NCI-H1092 treated with DMSO at 0.1 percent for 48 hours (cell line): Measurements from ENCODE around the gene MRPL36.
"Not testable (repeated sequence)": the region's sequence is repeated elsewhere in the genome, so short reads cannot be mapped to it uniquely, and the experiment has no call there.

Source experiments
- DNase-seq: peaks from one replicate; lab custom pipeline; 2025; lab: John Stamatoyannopoulos, UW

The MRPL36 gene

GRCh38 chr5:1796371-1797102 lies 3.1 kb downstream of the MRPL36 start:
- DNase-seq: no peak

GRCh38 chr5:1795931-1796330 lies 3.7 kb downstream of the MRPL36 start:
- DNase-seq: no peak

DNA sequence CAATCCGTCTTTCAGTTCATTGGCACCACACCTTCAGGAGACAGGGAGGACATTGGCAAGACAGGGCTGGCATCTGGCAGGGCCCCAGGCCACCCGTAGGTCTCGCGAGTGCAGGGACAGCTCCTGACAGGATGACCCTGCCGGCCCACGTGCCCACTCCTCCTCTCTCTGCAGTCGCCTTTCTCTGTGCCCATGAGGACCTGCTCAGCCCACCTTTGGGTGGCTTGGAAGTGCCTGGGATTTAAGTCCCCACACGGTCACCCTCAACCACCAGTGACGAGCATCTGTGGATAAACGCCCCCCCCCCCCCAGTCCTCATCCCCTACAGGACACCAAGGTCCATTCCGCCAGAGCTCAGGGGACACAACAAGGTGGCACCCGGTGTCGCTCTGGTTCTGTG lies 4.1 kb downstream of the MRPL36 start:
- DNase-seq: no peak

GRCh38 chr5:1794901-1795290 lies 4.7 kb downstream of the MRPL36 start:
- no peak for DNase-seq

DNA sequence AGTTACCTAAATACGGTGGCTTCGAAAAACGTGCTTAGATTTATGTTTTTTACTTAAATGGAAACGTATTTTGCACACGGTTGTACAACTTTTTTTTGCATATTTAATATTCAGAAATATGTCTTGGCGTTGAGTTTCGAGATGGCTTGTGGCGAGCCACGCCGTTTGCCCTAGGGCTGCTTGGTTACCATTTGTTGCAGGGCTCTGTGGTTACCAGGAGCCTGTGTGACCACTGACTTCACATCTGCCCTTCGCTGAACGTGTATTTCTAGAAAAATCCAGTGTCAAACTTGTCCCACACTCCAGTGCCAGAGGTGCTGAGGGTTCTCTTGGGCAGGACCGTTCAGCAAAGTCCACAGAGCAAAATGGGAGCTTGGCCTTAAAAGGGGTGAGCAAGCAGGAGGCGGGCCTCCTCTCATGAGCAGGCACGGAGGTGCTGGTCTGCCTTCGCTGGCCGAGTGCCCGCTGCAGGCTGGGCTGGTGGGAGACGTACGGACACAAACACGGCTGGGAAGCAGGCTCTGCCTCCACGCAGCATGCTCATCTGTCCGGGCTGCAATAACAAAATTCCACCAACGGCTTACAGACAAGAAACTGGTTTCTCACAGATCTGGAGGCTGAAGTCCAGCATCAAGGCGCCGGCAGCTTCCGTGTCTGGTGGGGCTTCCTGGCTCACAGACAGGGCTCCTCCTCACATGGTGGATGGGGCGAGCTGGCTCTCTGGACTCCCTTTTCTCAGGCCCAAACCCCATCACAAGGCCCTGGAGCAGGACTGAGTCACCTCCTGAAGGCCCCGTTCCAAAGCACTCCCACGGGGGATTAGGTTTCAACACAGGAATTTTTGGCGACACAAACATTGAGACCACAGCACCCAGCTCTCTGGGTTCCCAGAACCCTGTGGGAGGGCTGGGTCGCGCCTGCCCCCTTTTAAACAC lies 5.4 kb downstream of the MRPL36 start:
- no peak for DNase-seq

GRCh38 chr5:1793301-1793740 lies 6.3 kb downstream of the MRPL36 start:
- no peak for DNase-seq

DNA sequence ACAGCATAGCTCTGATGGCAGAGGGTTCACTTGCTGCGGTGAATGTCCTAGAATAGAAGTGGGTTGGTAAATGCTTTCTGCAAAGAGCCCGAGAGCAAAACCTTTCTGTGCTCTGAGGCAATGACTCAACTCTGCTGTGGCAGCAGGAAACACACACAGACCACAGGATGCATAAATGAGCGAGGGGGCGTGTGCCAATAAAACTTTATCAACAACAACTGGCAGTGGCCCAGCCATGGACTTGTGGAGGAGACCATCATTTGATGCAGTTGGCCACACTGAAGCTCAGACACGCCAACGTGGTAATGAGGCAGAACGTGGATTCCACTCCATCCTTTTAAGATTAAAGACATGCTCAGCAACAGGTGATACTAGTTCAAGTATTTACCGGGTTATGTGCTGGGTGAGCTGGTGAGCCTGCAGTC lies 6.8 kb downstream of the MRPL36 start:
- no peak for DNase-seq

DNA sequence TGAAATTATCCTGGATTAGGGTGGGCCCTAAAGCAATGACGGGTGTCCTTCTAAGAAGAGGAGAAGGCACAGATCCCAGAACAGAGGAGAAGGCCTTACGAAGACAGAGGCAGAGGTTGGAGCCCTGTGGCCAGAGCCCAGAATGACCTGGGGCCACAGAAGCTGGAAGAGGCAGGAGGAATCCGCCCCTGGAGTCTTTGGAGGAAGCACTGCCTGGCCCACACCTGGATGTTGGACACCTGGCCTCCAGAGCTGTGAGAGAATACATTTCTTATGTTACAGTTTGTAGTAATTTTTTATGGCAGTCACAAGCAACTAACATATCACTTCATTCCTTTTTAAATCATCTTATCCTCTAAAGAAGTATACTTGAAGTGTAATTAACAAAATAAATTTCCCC lies 8.5 kb downstream of the MRPL36 start:
- DNase-seq: no peak

- DNase-seq: no peak
Observed at GRCh38 chr5:1789834-1790471, 9.7 kb downstream of the MRPL36 start.

GRCh38 chr5:1789438-1789833 lies 10.2 kb downstream of the MRPL36 start:
- not testable (repeated sequence) for DNase-seq

- DNase-seq: no peak
Observed at GRCh38 chr5:1788828-1789227, 10.8 kb downstream of the MRPL36 start.

- DNase-seq: no peak
Observed at GRCh38 chr5:1788200-1788599, 11.4 kb downstream of the MRPL36 start.

GRCh38 chr5:1787472-1788047 lies 12.1 kb downstream of the MRPL36 start:
- DNase-seq: no peak

- no peak for DNase-seq
Observed at GRCh38 chr5:1786621-1787471, 12.8 kb downstream of the MRPL36 start.

DNA sequence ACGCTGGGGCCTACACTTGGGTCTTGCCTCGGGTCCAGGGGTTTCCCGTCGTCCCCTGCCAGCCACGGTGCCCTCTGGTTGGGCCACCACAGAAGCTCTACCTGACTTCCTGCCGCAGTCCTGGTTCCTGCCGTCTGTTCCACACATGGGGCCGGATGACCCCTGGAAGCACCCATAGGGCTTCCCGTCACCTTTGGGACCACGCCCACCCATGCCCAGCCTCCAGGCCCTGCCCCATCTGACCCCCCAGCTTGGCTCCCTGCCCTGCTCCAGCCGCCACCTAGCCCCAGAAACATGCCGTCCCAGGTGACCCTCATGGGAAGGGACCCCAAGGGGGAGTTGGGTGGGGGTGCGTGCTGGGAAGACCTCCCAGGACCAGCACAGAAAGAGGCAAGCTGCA lies 13.7 kb downstream of the MRPL36 start:
- no peak for DNase-seq

DNA sequence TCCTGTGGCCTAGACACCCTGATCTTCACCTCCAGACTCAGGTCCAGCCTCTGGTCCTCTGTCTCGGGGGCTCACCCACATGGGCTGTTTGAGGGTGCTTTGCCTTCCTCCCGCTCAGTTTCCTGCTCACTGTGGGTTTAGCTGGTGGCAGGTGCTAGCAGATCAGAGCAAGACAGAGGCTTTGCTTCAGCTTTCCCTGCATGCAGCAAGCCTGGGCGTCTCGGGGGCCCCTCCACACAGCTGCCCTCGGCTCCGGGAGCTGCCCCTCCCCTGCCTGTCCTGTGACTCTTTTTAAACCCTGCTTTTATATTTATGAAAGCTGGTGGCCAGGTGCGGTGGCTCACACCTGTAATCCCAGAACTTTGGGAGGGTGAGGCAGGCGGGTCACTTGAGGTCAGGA lies 14.6 kb downstream of the MRPL36 start:
- no peak for DNase-seq

DNA sequence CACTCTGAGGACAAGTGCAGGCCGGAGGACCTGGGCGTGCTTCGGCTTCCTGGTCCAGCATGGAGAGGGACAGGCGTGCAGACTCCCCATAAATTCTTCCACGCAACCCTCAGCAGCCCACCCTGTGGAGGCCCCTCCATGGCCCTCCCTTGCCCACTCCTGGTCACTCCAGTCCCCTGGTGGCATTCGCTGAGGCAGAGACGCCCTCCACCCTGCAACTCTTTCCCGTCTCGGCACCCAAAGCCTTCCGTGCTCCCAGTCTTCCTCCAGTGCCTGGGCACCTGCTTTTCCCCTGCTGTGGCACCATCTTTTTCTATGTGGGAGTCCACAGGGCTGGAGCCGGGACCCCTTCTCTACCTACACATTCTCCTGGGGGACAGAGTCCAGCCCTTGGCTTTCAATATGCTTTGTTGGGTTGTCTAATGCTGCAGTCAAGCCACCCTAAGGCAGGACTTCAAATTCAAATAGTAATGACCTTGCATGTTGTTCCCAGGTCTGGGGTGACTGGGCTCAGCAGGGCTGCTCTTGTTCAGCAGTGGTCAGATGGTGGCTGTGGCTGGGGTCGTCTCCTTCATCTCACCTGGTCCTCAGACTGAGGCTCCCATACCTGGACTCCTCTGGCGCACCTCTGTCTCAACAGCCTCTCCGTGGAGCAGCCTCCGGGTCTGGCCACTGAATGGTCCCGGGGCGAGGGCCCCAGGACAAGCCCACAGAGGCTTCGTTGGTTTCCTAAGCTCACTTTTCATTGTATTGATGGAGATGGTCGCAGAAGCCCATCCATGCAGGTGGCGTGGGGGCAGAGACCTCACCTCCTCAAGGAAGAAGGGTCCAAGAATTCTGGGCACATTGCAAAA lies 15.2 kb downstream of the MRPL36 start:
- DNase-seq: no peak

DNA sequence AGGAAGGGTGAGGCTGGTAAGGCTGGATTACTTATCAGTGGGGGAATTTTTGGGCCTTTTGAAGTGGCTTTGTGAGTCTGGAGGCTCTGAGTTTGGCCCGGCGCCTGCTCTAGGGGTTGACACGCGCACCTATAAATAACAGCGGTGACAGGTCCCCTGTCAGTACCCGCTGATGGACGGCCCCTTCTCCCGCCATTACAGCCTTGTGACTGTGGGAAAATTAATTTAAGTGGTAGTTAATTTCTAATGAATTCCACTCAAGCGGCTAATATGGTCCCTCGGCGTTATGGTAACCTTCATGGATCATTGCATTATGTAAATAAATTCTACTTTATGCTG lies 16.5 kb downstream of the MRPL36 start:
- DNase-seq: no peak

DNA sequence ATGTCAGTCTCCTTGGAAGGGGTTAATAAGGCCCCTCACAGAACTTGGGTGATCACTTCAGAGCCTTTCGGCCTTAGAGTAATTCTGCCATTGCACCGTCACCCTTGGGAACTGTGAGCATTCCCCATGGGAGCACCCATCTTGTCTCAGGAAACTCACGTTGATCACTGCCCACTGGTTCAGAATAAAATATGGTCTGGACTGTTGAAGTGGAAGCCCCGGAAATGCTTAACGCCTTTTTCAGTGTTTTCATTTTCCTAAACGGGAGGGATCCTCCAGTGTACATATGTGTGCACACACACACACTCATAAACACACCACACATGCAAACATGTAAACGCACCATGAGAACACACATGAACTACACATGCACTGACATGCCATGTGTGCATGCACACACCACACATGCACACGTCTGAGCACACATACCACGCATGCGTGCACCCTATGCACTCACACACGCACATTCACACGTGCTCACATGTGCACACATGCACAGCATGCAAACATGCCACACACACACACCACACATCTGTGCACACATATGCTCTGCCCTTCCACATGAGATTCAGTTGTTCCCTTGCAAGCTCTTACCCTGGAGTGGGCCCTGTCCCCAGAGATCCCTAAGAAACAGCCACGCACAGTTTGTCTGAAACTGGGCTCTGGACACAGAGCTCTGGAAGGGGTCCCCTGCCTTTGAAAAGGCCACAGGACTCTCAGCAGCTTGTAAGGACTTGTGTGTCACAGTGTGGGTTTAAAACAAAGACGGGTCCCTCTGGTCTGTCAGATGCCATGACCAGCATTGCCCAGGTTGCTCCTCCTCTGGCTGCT lies 17.0 kb downstream of the MRPL36 start:
- DNase-seq: no peak
